HCT116 (cell line): ENCODE measurements around the gene NACAD. TPM values are rescaled to one million over a fixed set of nuclear protein-coding genes. Genes with fewer than 3 reads are reported as not detected.

ENCODE experiments used
- ATAC-seq: fragments of 200-7000 bp; cut with Tn5 transposase; 2 replicates; pipeline ENCODE4 v1.9.1; 2020; ENCODE audit warnings: mild to moderate bottlenecking, moderate library complexity
- BruUV-seq: library from RNA; stranded (reverse); fragments of 400-500 nt; replicated peaks from 2 replicates; lab custom pipeline; 2021; lab: Mats Ljungman, UMichigan
- CTCF ChIA-PET: fragments of 300-600 bp; sonication (Branson Sonifier 250); formaldehyde crosslinking; loops from one replicate; lab custom pipeline; 2021; ENCODE audit warnings: antibody characterized with exemption; lab: Charles Lee
- POLR2A ChIA-PET: fragments of 300-600, 350-600 bp; sonication (Branson Sonifier 250); formaldehyde crosslinking; loops from one replicate; lab custom pipeline; 2021; ENCODE audit warnings: antibody characterized with exemption; lab: Charles Lee
- RAD21 ChIA-PET, 2 experiments: fragments of 300-600 bp; sonication (Branson Sonifier 250); formaldehyde crosslinking; loops; one replicate each; lab custom pipeline; 2023; ENCODE audit warnings: low total read pairs in 2 of 2; ENCODE audit not compliant: uncharacterized antibody in 2 of 2, unreplicated experiment in 2 of 2, low non-redundant PET in 1 of 2; lab: Charles Lee
- DNase-seq: peaks from one replicate; pipeline ENCODE4 v3.0.0-alpha.2; 2010; ENCODE audit warnings: low read depth, low spot score
- H2AFZ ChIP-seq: fragments of 200-600 bp; shearing (Covaris generic), sonication (generic); 2 replicates; pipeline ENCODE4 v1.6.1; 2017; ENCODE audit warnings: low read depth, mixed run types, mixed read lengths, antibody characterized with exemption, low read length; ENCODE audit not compliant: poor library complexity, severe bottlenecking
- H3K27ac ChIP-seq: 2 replicates; pipeline ENCODE4 v1.5.1; 2012; ENCODE audit warnings: low read depth, low read length
- H3K27me3 ChIP-seq: fragments of 200-600 bp; sonication (generic); 2 replicates; pipeline ENCODE4 v1.6.1; 2016; ENCODE audit warnings: mixed run types, low read length, mixed read lengths; ENCODE audit not compliant: insufficient read depth
- H3K36me3 ChIP-seq, 2 experiments: fragments of 200-500 bp in 1 of 2; fragments of 200-600 bp in 1 of 2; sonication (Bioruptor generic) in 1 of 2; sonication (generic) in 1 of 2; 2 replicates each; pipeline versions ENCODE4 v1.5.1 to v1.6.1; 2014 to 2016; ENCODE audit warnings: low read length in 2 of 2, inconsistent platforms in 1 of 2, mixed read lengths in 1 of 2, mixed run types in 1 of 2; ENCODE audit not compliant: insufficient read depth in 2 of 2, control insufficient read depth in 1 of 2
- H3K4me1 ChIP-seq, 2 experiments: fragments of 200-600 bp in 1 of 2; sonication (generic) in 1 of 2; 2 replicates each; pipeline versions ENCODE4 v1.5.1 to v1.6.1; 2012 to 2017; ENCODE audit warnings: low read length in 2 of 2, inconsistent platforms in 1 of 2, mild to moderate bottlenecking in 1 of 2, mixed read lengths in 1 of 2, mixed run types in 1 of 2, moderate library complexity in 1 of 2; ENCODE audit not compliant: insufficient read depth in 2 of 2, control insufficient read depth in 1 of 2
- H3K4me2 ChIP-seq: fragments of 200-600 bp; sonication (generic); 2 replicates; pipeline ENCODE4 v1.6.1; 2017; ENCODE audit warnings: mixed run types, low read length, mixed read lengths
- H3K4me3 ChIP-seq, 2 experiments: fragments of 200-600 bp in 1 of 2; sonication (generic) in 1 of 2; replicated peaks in 1 of 2; 2 replicates each; pipeline ENCODE4 v1.5.1; 2011 to 2016; ENCODE audit warnings: low read length in 2 of 2, control low read depth in 1 of 2, low read depth in 1 of 2, mild to moderate bottlenecking in 1 of 2, mixed read lengths in 1 of 2, mixed run types in 1 of 2
- H3K79me2 ChIP-seq: fragments of 200-600 bp; sonication (generic); 2 replicates; pipeline ENCODE4 v1.6.1; 2017; ENCODE audit warnings: mild to moderate bottlenecking, mixed run types, low read length, moderate library complexity, mixed read lengths; ENCODE audit not compliant: insufficient read depth
- H3K9ac ChIP-seq: fragments of 200-600 bp; sonication (generic); 2 replicates; pipeline ENCODE4 v1.6.1; 2016; ENCODE audit warnings: low read length, mixed read lengths
- H3K9me2 ChIP-seq: fragments of 200-600 bp; sonication (generic), shearing (Covaris generic); 2 replicates; pipeline ENCODE4 v1.6.1; 2017; ENCODE audit warnings: mixed run types, mild to moderate bottlenecking, moderate library complexity; ENCODE audit not compliant: insufficient read depth
- H3K9me3 ChIP-seq, 2 experiments: fragments of 200-500 bp in 1 of 2; fragments of 200-600 bp in 1 of 2; sonication (Bioruptor generic) in 1 of 2; sonication (generic) in 1 of 2; 2 replicates each; pipeline ENCODE4 v1.6.1; 2014 to 2017; ENCODE audit warnings: low read length in 2 of 2, mixed read lengths in 2 of 2, inconsistent platforms in 1 of 2, low read depth in 1 of 2, mild to moderate bottlenecking in 1 of 2, mixed run types in 1 of 2, moderate library complexity in 1 of 2; ENCODE audit not compliant: control insufficient read depth in 1 of 2, insufficient read depth in 1 of 2
- H4K20me1 ChIP-seq: fragments of 200-600 bp; sonication (generic), shearing (Covaris generic); 2 replicates; pipeline ENCODE4 v1.6.1; 2017; ENCODE audit warnings: mixed run types, mild to moderate bottlenecking, moderate library complexity; ENCODE audit not compliant: insufficient read depth
- CBX3 ChIP-seq: IDR thresholded peaks from 2 replicates; pipeline ENCODE4 v1.6.1; 2012; ENCODE audit warnings: low read depth
- CEBPB ChIP-seq: IDR thresholded peaks from 2 replicates; pipeline ENCODE4 v1.6.1; 2012; ENCODE audit warnings: low read depth
- CTCF ChIP-seq, 3 experiments: fragments of 200-600 bp in 1 of 3; sonication (generic) in 1 of 3; IDR thresholded peaks in 2 of 3; conservative IDR thresholded peaks in 1 of 3; 2 replicates each; pipeline ENCODE4 v1.5.1; 2012 to 2017; ENCODE audit warnings: low read depth in 2 of 3, low read length in 2 of 3, antibody characterized with exemption in 1 of 3, borderline replicate concordance in 1 of 3, control low read depth in 1 of 3, mild to moderate bottlenecking in 1 of 3, mixed read lengths in 1 of 3, mixed run types in 1 of 3, moderate library complexity in 1 of 3; ENCODE audit not compliant: insufficient read depth in 1 of 3
- EZH2 ChIP-seq: fragments of 200-600 bp; sonication (generic); IDR thresholded peaks from 2 replicates; pipeline ENCODE4 v1.6.1; 2017; ENCODE audit warnings: antibody characterized with exemption, mixed run types
- JUND ChIP-seq: IDR thresholded peaks from 2 replicates; pipeline ENCODE4 v1.6.1; 2012
- MAX ChIP-seq: IDR thresholded peaks from 2 replicates; pipeline ENCODE4 v1.6.1; 2012
- POLR2A ChIP-seq: IDR thresholded peaks from 2 replicates; pipeline ENCODE4 v1.7.0; 2011; ENCODE audit warnings: borderline replicate concordance; ENCODE audit not compliant: insufficient read depth, insufficient read length; ENCODE audit errors: extremely low read depth
- POLR2AphosphoS5 ChIP-seq: IDR thresholded peaks from 2 replicates; pipeline ENCODE4 v1.6.1; 2011; ENCODE audit warnings: mild to moderate bottlenecking, low read depth, low read length, moderate library complexity
- RAD21 ChIP-seq: IDR thresholded peaks from 2 replicates; pipeline ENCODE4 v1.6.1; 2012; ENCODE audit warnings: low read depth, mild to moderate bottlenecking
- SP1 ChIP-seq: IDR thresholded peaks from 2 replicates; pipeline ENCODE4 v1.6.1; 2012; ENCODE audit warnings: low read depth
- SRF ChIP-seq: IDR thresholded peaks from 2 replicates; pipeline ENCODE4 v1.6.1; 2012; ENCODE audit warnings: low read depth
- YY1 ChIP-seq: IDR thresholded peaks from 2 replicates; pipeline ENCODE4 v1.6.1; 2011; ENCODE audit warnings: low read length, low read depth, moderate library complexity, mild to moderate bottlenecking; ENCODE audit not compliant: insufficient replicate concordance; ENCODE audit errors: extremely low read depth
- ZFX ChIP-seq: fragments of 450-650 bp; IDR thresholded peaks from 2 replicates; pipeline ENCODE4 v1.6.1; 2017
- ZNF274 ChIP-seq: fragments of 200-500 bp; sonication (Bioruptor generic); IDR thresholded peaks from 2 replicates; pipeline ENCODE4 v1.6.1; 2014; ENCODE audit warnings: mild to moderate bottlenecking, low read depth, low read length, inconsistent platforms
- intact Hi-C: fragments of 100-400 bp; cut with micrococcal nuclease; formaldehyde crosslinking; loops from 2 replicates; pipeline ENCODE4 v1.10.0; 2022
- total RNA-seq: library from RNA; stranded (reverse); gene quantifications from one replicate; pipeline ENCODE4 v1.2.1, GENCODE V29; 2021; ENCODE audit not compliant: unreplicated experiment

NACAD gene
- total RNA-seq, 1 experiment from 2014 or later = 0.05 TPM

- peak overlapping the region; percentile 8; the same call in 1 of the 2 replicates for H3K27ac ChIP-seq
- no peaks in the 10 kb centered on the region for H4K20me1 ChIP-seq
- ChIA-PET POLR2A (no interaction called here), CTCF (no interaction called here), RAD21 (no interaction called here)
- H3K9ac ChIP-seq = peak overlapping the region; percentile 7; the same call in 1 of the 2 replicates
- H3K79me2 ChIP-seq = peaks cover 4% of the 10 kb centered on the region; the same call in 1 of the 2 replicates
- H3K4me3 ChIP-seq = no peak overlapping the region
- peak; percentile 49 for TF ChIP-seq SP1
- TF ChIP-seq POLR2AphosphoS5 = peak; percentile 30; the same call in 1 of the 2 replicates
- TF ChIP-seq YY1 = no peak
- intact Hi-C loops = no loop called here
- no TSS peak for BruUV-seq
- H3K4me1 ChIP-seq = peaks cover 12 to 20% of the 10 kb centered on the region in 2 experiments
- H3K9me3 ChIP-seq = no peaks in the 10 kb centered on the region
- ATAC-seq (peak; percentile 95), DNase-seq (peak; percentile 28)
- H2AFZ ChIP-seq = no peak overlapping the region
- H3K36me3 ChIP-seq = no peaks in the 10 kb centered on the region; a peak in 1 of 4 replicates
- no peaks in the 10 kb centered on the region for H3K27me3 ChIP-seq
- H3K9me2 ChIP-seq = no peaks in the 10 kb centered on the region
- peak overlapping the region; percentile 54 for H3K4me2 ChIP-seq
These were observed 20.3 kb downstream of the NACAD start for GRCh38 chr7:45068236-45069023.

- no TSS peak for BruUV-seq
- ChIA-PET POLR2A (no interaction called here), RAD21 (no interaction called here), CTCF (no interaction called here)
- DNase-seq = no peak
- TF ChIP-seq ZFX = no peak
- no peak for TF ChIP-seq JUND
- no peak for TF ChIP-seq RAD21
- TF ChIP-seq CTCF (IDR thresholded peaks at IDR 0.05 in 2 of 3, conservative IDR thresholded peaks at IDR 0.05 in 1 of 3; ENCODE audit: borderline replicate concordance in 1 of 3, insufficient read depth in 1 of 3, low read depth in 2 of 3, low read length in 2 of 3) = no peak
- TF ChIP-seq CBX3 = no peak
- TF ChIP-seq ZNF274 = no peak
- TF ChIP-seq SP1 = no peak
- TF ChIP-seq POLR2AphosphoS5 = no peak
- no peak for TF ChIP-seq EZH2
- TF ChIP-seq MAX = no peak
- TF ChIP-seq SRF = no peak
- no peak for TF ChIP-seq CEBPB
- TF ChIP-seq POLR2A = no peak
- no peak for ATAC-seq
- H3K27ac ChIP-seq = no peak overlapping the region
- no peak overlapping the region for H2AFZ ChIP-seq
- peaks cover 4% of the 10 kb centered on the region; the same call in 1 of the 2 replicates for H3K79me2 ChIP-seq
- H3K36me3 ChIP-seq = no peaks in the 10 kb centered on the region; a peak in 1 of 4 replicates
- no peak overlapping the region for H3K4me3 ChIP-seq
- H3K9ac ChIP-seq = no peak overlapping the region
- no peaks in the 10 kb centered on the region for H3K27me3 ChIP-seq
- H3K4me1 ChIP-seq = peaks cover 12 to 20% of the 10 kb centered on the region in 2 experiments
- H3K9me2 ChIP-seq = no peaks in the 10 kb centered on the region
- no peaks in the 10 kb centered on the region for H4K20me1 ChIP-seq
- no peak overlapping the region for H3K4me2 ChIP-seq
- intact Hi-C loops = no loop called here
- no peaks in the 10 kb centered on the region for H3K9me3 ChIP-seq
These were observed 21.2 kb downstream of the NACAD start for GRCh38 chr7:45067582-45067981.
